ENCODE measurements around the gene ZNF558.

ZNF558 gene

DNA sequence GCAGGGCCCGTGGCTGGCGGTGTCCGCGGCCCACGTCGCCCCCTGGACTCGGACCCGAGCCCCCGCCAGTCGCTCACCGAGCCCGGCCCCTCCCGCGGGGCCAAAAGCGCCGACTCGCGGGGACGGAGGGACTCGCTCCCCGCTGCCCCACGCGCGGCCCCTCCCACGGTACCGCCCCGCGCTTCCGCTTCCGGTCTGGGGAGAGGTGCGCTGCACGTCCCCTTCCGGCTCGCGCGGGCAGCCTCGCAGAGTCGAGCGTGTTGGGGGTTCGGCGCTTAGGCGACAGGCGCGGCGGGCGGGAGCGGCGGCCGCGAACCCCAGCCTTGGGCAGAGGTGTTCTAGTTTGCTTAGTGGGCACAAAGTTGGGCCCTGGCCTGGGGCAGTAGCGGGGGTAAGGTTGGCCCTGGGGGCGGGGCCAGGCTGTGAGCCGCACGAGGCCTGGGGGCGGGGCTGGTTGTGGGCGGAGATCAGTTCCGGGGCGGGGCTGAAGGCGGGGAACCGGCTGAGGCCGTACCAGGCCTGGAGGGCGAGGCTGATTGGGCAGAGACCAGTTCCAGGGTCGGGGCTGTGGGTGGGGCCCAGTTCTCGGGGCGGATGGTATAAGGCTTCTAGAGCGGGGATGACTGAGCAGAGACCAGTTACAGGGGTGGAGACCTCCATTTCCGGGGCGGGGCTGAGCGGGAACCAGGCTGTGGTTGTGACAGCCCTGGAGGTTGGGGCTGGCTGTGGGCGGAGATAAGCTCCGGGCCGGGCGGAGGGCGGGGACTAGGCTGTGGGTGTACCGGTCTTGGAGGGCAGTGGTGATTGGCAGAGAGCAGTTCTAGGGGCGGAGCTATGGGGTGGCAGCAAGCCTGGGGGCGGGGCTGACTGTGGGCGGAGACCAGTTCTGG is at the start of gene ZNF558, which contains the start of gene MBD3L1:
TSS of gene ZNF558 (minus strand) at position 173 of the 890 bp plus-strand sequence. CDS start 9,645 bp downstream, outside the sequence.
TSS of gene MBD3L1 (plus strand) at position 246 of the 890 bp plus-strand sequence. CDS start 10,302 bp downstream, outside the sequence.
- peak; percentile 86 for DNase-seq

DNA sequence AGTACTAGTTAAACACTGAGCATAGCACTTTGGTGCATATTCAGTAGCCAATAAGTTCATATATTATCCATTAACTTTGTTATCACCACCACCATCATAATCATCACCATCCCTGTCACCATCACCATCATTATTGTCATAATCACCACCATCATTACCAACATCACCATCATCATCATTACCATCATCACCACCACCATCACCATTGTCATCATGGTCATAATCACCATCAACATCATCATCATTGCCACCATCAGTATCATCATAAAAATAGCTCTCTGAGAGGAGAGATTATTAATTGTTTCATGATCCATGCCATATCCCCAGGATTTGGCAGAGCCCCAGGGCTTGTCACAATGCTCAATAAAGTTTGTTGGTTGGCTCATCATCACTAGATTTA is 49.4 kb upstream of the ZNF558 start:
- DNase-seq, result no peak

DNA sequence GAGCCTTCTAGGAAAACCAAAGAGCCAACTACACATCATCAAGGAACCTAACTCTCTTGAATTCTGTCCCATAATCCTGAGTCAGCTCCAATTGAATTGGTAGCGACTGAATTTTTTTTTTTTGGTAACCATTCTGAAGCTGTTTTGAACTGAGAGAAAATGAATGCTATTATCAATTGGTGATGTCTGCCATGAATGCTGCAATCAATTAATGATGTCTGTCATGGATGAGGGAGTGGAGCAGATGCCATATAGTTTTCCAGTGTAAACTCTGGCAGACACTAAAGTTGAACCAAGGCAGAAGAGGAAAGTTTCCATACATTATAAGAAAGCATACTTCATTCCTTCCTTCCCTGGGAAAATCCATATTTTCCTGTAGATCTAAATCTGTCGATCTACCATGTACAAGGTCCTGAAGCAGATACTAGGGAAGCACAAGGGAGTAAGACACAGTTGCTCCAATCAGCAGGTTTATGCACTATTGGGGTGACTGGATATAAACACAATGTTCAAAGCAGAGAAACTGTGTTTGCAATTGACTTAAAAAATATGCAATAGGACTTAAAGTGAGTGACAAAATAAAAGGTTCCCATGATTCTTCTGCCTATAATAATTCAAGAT is 48.9 kb upstream of the ZNF558 start:
- DNase-seq, result no peak

DNA sequence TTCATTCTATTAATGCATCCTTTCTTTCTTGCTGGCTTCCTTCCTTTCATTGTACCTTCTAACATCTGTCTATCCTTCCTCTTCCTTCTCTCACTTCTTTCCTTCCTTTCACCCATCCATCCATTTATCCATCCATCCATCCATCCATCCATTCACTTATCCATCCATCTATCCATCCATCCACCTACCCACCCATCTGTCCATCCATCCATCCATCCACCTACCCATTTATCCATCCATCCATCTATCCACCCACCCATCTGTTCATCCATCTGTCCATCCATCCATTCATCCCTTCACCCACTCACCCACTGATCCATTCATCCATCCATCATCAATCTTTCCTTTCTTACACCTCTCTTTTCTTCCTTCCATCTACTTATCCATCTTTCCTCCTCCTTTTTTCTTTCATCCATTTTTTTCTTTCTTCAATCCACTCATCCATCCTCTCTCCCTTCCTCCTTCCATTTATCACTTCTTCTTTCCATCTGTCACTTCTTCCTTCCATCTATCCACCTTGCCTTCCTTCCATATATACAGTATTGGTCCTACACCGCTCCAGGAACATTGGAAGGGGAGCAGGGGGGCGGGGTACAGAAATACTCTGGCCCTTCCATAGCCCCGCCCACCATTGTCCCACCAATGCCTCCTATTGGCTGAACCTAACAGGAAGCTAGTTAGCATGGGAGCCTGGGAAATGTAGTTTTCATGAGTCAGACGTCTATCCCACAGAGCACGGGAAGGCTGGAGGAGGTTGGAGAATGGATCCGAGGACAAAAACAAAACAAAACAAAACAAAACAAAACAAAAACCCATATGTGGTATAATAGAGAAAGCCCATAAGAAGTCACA is 46.0 kb upstream of the ZNF558 start:
- no peak for DNase-seq

DNA sequence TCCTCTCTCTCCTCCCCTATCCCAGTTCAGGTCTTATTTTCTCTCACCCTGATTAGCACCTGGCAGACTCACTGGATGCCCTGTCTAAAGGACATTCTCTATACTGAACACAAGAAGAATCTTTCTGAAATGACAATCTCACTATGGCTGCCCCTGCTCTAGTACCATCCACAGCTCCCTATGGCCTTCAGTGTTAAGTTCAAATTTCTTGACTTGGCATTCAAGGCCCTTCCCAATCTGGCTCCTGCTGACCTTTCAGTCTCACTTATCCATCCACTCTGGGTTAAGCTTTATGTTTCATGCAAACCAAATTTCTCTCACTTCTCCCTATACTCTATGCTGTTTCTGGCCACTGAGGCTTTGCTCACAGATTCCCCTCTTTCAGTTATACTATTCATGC is 34.2 kb upstream of the ZNF558 start:
- DNase-seq, result no peak

DNA sequence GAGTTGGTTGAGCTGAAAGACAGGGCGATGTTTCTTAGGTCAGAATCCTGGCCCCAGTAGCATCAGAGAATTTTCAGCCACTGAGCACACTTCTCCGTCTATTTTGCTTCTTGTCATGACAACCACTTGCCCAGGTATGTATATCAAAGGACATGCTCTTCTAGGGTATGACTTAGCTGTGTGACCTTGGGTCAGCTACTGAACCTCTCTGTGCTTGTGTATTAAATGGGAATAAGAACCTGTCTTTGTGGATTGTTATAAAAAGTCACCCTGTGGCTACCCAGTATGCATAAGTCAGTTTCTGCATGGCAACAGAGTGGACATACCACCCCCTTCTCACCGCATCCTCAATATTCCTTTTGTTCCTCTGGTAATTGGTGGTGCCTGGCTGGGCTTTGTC is 26.2 kb upstream of the ZNF558 start:
- DNase-seq, result no peak

DNA sequence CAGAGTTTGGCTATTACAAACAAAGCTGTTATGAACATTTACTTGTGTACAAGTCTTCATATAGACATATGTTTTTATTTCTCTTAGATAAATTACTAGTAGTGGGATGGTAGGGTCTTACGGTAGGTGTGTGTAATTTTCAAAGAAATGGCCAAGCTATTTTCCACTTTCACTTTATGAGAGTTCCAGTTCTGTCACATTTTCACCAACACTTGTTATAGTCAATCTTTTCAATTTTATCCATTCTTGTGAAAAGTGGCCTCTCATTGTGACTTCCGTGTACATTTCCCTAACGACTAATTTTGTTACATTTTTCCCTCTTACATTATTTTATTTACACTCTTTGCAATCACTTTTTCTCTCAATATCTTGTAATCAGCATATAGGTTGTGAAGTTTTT is 18.4 kb upstream of the ZNF558 start:
- DNase-seq, result no peak

DNA sequence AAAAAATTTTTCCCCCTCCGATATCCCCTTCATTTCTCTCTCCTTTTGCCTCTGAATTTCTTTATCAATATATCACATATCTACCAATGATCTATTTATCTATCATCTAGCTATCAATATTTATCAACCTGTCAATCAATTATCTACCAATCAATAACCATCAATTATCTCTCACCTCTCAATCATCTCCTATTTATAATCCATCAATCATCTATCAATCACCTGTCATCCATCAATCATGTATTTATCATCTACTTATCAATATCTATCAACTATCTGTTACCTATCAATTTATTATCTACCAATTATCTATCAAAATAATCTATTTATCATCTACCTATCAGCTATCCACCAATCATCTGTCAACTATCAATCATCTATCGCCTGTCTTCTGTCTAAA is 17.1 kb upstream of the ZNF558 start:
- no peak for DNase-seq

DNA sequence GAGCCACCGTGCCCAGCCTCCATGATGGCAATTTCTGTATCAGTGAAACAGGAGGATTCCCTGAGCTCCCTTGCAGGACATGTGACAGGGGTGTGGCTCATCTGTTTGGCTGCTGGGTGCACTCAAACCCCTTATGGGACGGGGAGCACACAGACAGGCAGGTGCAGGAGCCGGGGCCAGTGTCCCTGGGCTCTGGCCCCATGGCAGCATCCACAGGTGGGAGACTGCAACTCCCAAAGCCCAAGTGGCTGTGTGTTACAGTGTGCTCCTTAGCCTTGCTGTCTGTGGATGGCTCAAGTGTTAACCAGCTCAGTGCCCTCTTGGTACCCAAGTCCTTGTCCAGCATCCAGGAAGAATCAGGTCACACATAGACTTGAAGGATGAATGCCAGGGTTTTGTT is 14.7 kb upstream of the ZNF558 start:
- DNase-seq, result no peak

DNA sequence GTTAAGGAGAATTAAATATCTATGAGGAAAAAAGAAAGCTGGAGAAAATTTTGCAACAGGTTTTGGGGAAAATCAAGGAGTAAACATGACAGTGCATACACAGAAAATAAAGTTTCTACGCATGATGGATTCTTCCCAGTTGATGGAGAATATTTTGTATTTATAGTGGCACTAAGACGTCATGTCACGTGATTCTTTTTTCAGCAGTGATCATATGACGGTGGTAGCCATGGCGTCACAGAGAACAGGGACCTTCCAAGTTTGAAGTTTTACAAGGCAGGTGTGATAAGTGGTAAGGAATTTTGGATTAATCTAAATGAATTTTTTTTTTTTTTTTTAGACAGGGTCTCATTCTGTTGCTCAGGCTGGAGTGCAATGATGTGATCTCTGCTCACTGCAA is 8.6 kb upstream of the ZNF558 start:
- no peak for DNase-seq

DNA sequence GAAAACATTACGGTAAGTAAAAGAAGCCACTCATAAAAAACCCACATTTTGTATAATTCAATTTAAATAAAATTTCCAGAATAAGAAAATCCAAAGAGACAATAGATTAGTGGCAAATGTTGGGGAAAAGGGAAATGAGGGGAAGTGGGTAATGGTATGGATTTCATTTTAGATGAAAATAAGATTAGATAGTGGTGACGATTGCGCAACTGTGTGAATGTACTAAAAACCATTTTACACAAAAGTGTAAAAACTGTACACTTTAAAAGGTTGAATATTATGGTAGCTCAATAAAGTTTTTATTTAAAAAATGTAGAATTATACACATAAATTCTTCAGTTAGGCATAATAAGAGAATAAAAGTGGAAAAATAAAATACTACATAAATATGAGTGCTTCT is 3.8 kb upstream of the ZNF558 start:
- DNase-seq, result no peak

DNA sequence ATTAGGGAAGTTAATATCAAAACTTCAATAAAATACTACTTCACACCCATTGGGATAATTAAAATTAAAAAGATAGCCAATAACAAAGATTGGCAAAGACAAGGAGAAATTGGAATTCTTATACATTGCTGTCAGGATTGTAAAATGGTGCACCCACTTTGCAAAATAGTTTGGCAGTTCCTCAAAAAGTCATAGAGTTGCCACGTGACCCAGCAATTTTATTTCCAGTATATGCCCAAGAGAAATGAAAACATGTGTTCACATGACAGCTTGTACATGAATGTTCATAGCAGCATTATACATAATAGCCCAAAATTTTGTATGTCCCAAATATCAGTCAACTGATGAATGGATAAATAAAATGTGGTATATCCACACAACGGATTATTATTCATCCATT is 3.3 kb upstream of the ZNF558 start:
- no peak for DNase-seq

DNA sequence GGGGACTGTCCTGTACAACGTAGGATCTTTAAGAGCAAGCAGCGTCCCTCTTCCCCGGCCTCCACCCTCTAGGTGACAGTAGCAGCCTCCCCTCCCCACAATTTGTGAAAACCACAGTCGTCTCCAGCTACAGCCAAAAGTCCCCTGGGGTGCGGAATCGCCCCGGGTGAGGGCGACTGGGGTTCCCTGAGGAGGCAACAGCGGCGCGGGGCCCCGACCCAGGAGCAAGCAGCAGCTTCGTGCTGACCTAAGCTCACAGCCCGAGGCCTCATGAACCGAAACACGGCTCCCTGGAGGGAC is 322 bp downstream of the ZNF558 start:
- no peak for DNase-seq

DNA sequence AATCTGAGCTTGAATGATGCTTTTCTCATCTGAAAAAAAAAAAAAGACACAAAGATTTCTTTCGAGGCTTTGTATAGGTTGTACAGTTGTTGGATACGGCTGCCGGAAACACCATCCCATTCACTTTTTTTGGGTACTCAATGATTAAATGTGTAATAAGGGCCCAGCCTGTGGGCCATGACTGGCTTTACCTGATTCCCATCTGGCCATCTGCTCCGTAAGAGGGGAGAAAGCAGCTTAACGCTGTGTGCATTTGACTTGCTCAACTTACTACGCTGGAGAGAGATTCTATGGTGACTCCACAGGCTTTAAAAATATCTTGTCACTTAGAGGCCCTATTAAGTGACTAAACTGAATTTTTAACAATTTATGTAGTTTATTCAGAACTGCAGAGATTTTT is 731 bp downstream of the ZNF558 start:
- no peak for DNase-seq

DNA sequence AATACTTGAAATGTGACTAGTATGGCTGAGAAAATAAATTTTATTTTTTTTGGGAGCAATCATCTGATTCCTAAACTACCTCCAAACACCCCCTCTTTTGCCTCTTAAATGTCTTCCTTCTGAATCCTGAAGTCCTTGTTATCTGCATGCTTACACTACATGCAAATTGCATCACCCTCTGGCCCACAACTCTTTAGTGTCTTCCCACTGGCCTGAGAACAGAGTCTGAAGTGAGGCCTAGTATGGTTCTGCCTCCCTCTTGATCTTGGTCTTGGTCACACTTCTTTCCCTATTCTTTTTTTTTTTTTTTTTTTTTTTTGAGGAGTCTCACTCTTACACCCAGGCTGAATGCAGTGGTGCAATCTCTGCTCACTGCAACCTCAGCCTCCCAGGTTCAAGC is 4.8 kb downstream of the ZNF558 start:
- no peak for DNase-seq

DNA sequence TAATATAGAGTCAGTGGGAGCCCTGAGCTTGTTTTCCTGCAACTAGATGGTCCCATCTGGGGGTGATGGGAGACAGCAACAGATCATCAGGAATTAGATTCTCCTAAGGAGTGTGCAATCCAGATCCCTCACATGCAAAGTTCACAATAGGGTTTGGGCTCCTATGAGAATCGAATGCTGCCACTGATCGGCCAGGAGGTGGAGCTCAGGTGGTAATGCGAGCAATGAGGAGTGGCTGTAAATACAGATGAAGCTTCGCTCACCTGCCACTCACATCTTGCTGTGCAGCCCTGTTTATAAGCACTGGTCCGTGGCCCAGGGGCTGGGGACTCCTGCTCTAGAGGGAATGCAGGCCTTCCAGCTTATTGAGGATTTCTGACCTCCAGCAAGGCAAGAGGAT is 5.7 kb downstream of the ZNF558 start:
- DNase-seq, result no peak

DNA sequence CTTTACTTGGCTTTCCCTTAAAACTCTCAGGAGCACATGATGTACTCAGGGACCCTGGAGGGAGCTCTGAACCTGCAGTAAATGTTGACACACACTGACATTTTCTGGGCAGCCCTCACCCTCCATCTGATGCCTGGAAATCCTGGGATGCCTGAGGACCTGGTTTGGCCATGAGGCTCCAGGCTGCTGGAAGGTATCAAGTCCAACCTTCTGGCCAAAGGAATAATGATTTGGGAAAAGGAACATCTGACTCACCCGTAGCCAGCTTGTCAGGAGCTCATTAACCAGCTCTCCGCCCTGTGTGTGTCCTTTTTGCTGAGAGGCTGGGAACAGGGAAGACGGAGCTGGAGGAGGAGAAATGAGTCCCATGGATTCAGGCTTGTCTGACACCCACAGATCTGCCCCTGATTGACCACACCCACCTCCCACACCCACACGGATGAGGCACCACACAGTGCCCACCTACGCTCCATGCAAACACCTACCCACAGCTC is 10.3 kb downstream of the ZNF558 start:
- DNase-seq, result no peak

DNA sequence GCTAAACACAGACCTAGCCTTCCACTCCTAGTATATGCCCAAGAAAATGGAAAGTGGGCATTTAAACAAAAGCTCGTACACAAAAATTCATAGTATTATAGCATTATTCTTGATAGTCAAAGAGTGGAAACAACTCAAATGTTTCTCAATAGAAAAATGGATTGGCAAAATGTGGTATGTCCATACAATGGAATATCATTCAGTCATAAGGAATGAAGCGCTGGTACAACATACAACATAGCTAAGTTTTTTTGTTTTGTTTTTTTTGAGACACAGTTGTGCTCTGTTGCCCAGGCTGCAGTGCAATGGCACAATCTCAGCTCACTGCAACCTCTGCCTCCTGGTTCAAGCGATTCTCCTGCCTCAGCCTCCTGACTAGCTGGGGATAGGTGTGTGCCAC is 11.9 kb downstream of the ZNF558 start:
- DNase-seq, result no peak

DNA sequence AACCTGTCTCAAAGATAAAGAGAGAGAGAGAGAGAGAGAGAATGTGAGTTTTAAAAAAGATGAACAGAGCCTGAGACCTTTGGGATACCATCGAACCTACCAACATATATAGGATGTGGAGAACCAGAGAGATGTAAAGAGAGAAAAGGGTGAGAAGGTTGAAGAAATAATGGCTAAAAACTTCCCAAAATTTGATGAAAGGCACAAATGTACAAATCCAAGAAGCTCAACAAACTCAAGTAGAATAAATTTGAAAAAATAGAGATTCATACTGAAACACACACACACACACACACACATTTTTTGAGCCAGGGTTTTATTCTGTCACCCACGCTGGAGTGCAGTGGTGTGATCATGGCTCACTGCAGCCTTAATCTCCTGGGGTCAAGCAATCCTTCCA is 16.3 kb downstream of the ZNF558 start:
- DNase-seq, result no peak

DNA sequence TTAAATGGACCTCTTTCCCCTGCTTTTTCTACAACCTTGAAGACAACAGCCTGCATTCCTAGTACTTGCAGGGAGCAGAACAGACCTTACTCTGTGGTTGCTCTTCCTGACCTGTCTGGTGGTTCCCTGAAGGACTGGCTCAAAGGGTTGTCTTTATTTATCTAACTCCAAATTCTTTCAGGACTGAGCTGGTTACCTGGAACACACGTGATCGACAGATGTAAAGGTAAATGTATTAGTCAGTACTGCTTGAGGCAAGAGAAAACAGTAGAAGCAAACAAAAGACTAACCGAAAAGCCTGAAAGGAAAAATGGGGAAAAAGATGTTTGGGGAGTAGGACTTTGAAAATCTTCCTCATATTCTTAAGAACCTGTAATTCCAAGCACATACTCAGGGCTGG is 17.9 kb downstream of the ZNF558 start:
- DNase-seq, result no peak

DNA sequence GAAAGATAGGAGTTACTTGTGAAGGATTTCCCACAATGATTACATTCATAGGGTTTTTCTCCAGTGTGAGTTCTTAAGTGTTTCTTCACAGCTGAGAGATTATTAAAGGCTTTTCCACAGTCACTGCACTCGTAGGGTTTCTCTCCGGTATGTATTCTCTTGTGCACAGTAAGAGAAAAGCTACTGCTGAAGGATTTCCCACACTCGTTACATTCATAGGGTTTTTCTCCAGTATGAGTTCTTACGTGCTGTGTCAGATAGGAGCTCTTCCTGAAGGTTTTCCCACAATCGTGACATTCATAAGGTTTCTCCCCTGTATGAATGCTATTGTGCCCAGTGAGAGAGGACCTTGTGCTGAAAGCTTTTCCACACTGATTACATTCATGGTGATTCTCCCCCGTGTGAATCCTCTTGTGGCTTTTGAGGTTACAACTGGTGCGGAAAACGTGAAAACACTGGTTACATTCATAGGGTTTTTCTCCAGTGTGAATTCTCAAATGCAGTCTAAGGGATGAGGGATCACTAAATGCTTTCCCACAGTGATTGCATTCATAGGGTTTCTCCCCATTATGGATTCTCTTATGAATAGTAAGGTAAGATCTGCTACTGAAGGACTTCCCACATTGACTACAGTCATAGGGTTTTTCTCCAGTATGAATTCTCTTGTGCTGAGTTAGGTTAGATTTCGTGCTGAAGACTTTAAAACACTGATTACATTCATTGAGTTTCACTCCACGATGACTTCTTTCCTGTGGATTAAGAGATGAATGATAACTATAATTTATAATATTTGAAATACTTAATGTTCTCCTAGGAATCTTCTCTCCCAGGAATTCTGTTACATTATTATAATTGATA is 20.6 kb downstream of the ZNF558 start:
- no peak for DNase-seq

DNA sequence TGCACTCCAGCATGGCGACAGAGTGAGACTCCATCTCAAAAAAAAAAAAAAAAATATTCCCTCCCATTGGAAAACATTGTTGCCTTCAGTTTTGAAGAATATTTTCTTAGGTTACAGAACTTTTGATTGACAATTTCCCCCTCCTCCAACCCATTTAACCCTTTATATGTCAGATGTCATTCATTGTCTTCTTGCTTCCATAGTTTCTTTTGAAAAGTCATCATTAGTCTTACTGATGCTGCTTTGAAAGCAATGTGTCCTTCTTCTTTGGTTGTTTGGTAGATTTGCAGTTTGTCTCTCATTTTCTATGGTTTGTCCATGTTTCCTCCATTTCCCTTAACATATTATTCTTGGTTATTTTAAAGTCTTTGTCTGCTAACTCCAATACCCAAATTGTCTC is 25.4 kb downstream of the ZNF558 start:
- DNase-seq, result no peak

DNA sequence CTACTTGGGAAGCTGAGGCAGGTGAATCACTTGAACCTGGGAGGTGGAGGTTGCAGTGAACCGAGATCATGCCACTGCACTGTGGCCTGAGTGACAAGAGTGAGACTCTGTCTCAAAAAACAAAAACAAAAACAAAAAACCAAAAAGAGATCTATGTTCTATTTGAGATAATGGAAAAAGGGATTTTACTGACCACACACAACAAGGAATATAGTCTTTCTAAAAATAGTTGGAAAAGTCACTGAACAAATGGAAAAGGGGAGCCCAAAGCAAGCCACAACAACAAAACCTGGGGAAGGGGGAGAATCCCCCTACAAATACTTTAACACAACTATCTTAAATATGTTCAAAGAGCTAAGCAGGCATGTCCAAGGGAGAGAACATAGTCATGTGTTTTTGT is 37.3 kb downstream of the ZNF558 start:
- DNase-seq, result no peak
